Right hindlimb (tissue), 1 donor: ENCODE measurements around the gene SH3PXD2A.
"Not testable (repeated sequence)": the region's sequence is repeated elsewhere in the genome, so short reads cannot be mapped to it uniquely, and the experiment has no call there.

Source experiments
- DNase-seq: peaks from one replicate; pipeline ENCODE4 v3.0.0-alpha.2; 2018

The SH3PXD2A gene

DNA sequence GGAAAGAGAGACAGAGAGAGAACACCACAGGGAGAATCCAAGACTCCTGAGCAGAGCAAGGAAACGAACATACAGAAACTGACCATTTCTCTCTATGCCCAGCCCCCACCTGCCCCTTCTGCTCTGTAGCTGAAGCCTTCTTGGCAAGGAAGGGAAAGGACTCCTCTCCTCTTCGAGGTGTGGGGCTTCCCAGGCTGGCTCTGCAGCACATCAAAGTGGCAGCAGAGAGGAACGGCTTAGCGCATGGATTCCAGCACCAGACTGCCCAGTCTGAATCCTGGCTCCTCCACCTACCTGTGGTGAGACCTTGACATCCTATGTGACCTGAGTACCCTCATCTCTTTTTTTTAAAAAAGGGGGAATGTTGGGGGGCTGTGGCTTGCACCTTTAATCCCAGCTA is 69.4 kb downstream of the SH3PXD2A start:
- DNase-seq: no peak

DNA sequence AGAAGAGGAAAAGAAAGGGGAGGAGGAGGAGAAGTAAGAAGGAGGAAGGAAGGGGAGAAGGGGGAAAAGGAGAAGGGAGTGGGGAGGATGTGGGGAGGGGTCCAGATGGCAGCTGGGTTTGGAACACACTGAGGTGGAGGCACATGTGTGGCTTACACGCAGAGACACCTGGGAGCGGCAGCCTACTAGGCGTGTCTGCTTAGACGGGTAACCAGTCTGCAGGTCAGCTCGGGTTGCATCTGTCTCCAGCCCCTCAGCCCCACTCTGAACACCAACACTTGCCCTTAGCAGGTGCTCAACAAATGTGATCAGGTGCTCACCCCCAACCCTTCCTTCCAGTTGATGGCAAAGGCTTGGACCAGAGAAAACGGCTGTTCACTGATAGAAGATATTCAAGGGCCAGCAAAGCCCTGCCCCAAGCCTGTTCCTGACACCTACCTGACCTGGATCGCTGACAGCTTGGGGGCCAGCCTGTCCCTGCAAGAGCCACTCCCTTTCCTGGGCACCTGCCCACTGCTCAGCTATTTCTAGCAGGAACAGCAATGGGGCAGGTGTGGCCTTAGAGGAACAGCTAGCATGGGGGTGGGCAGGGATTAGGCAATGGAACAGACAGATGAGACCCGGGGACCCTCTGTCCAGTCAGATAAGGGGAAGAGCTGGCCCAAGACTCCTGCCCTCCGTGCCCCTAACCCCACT is 70.5 kb downstream of the SH3PXD2A start:
- no peak for DNase-seq

DNA sequence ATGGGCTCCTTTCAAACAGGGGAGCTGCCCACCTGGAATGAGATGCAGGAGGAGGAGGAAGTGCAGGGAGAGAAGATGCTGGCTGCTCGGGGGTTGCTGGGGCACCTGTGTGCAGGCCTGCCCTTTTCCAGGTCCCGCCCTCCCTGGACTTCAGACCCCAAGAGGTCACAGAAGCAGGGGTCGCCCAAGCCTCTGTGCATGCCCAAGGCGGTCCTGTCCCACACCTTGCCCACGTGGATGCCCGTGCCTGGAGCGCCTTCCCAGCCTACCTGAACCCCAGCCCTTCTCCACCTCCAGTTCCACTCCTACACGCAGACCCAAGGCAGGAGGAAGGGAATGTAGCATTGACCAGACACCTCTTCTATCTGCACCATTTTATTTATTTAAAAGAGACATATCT is 71.3 kb downstream of the SH3PXD2A start:
- DNase-seq: no peak

- DNase-seq: peak; percentile 51
Observed at GRCh38 chr10:103783681-103784080, 71.7 kb downstream of the SH3PXD2A start.

DNA sequence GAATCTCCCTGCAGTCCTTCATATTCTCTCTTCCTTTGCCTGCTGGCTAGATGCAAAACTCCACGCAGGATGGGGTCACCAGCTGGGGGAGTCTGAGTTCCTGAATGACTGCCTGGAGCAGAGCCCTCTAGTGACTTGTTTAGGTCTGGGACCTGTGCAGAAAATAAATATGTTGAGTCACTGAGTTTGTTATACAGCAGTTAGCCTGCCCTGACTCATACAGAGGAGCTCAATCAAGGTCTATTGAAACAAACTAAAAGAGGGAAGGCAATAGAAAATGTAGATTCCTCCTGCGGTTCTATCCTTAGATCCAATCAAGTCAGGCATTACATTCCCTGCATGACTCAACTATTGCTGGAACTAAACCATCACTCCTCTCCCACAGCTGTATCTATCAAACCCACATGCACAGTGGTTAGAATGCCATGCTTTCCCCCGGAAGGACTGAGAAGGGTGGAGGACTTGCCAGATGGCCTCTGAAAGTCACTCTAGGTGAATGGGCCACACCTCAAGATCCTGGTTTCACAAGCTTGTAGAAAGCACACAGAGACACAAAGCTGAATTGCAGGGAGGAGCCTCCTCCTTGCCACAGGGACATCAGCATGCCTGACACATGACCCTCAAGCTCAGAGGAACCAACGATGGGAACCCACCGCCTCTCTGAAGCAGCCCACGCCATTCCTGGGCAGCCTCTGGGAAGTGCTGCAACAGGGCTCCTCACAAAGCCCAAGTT is 73.9 kb downstream of the SH3PXD2A start:
- DNase-seq: no peak

DNA sequence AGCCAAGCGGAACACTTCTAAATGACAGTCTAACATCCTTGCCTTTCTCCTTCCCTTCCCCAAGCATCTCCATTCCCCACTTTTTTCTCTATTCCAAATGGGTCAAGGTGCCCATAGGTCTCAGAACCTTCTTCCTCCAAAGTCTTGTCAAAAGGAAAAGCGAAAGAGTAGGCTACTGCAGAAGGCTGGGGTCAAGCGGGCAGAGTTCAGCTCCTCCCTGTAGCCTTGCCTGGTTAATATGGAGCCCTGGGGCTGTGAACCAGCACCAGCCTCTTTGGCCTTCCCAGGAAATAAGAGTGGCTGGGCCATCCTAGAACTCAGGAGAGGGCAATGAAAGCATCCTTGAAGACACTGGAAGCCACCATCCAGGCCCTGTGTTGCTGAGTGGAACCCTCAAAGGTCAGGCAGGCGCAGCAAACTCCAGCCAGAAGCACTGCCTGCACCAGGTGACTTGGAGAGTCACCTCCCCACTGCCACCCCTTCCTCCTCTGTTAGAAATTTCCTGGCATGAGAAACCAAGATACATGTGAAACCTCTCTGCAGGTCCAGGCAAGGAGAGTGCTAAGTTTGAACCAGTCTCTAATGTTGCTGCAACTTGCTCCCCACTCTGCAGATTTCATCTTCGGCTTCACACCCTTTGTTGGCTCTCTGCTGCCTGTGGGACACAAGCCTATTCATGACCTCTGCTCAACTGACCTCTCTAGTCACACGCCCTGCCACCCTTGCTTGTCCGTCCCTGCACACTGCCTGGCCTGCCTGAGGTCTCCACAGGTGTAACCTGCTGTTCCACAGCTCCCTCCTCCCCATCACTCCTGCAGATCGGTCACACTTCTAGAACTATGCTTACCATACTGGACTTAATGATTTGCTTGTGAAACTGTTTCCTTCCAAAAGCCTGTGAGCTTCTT is 74.9 kb downstream of the SH3PXD2A start:
- no peak for DNase-seq

DNA sequence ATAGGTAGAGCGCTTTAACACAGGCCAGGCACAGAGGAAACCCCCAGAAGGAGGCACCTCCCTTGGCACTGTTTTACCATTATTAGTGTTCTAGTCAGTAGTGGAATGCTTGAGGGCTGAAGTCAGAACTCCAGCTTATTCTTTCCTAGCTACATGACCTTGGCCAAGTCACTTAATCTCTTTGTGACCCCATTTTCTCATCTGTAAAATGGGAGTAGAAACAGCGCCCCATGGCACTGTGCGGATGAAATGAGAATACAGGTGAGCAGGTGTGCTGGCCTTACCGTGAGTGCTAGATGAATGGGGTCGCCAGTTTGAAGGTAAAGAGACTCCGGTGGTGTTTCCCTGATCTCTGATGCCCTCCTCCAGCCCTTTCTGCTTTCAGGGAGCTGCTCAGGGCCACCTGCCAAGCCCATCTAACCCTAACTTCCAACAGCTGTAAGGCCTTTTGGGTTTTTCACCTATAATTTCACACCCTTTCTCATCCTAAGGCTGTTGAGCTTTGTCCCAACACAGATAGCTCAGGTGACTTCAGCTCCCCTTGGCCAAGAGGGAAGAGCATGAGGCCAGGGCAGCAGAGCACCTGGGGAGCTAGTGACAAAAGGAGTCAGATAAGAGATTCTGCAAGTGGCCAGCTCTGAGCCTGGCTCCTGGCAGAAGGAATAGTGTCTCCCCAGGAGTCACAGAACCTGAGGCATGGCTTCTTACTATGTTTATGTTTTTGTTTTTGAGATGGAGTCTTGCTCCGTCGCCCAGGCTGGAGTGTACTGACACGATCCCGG is 76.8 kb downstream of the SH3PXD2A start:
- DNase-seq: no peak

GRCh38 chr10:103776878-103777591 is 78.3 kb downstream of the SH3PXD2A start:
- DNase-seq: peak; percentile 48

DNA sequence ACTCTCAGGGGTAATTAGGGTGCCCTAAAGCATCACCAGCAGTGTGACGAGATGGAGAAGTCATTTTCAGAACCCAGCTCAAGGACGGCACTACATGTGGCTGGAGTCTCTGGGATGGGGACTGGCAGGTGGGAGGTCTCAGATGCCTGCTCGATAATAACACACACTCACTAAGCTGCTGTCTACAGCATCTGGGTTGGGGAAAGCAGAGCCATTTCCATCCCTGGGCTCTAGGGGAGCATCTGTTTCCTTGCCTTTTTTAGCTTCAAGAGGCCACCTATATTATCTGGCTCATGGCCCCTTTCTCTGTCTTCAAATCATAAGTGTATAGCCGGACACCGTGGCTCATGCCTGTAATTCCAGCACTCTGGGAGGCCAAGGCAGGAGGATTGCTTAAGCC is 79.6 kb downstream of the SH3PXD2A start:
- no peak for DNase-seq

DNA sequence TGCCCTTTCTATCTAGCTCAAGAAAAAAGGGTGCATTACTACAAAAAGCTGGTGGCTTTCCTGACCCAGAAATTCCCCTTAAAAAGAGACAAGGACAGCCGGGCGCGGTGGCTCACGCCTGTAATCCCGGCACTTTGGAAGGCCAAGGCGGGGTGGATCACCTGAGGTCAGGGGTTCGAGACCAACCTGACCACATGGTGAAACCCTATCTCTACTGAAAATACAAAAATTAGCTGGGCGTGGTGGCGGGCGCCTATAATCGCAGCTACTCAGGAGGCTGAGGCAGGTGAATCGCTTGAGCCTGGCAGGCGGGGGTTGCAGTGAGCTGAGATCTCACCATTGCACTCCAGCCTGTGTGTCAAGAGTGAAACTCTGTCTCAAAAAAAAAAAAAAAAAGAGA is 82.5 kb downstream of the SH3PXD2A start:
- not testable (repeated sequence) for DNase-seq

- DNase-seq: peak; percentile 90
Observed at GRCh38 chr10:103772096-103772845, 83.1 kb downstream of the SH3PXD2A start.

DNA sequence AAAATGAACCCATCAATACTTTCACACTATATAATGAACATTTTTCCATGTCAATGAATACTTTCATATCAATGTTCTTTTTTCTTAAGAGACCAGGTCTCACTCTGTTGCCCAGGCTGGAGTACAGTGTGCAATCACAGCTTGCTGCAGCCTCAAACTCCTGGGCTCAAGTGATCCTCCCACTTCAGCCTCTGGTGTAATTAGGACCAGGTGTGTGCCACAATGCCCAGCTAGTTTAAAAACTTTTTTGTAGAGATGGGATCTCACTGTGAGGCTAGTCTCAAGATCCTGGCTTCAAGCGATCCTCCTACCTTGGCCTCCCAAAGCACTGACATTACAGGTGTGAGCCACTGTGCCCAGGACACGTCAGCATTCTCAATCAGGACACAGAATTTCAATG is 85.2 kb downstream of the SH3PXD2A start:
- DNase-seq: no peak

DNA sequence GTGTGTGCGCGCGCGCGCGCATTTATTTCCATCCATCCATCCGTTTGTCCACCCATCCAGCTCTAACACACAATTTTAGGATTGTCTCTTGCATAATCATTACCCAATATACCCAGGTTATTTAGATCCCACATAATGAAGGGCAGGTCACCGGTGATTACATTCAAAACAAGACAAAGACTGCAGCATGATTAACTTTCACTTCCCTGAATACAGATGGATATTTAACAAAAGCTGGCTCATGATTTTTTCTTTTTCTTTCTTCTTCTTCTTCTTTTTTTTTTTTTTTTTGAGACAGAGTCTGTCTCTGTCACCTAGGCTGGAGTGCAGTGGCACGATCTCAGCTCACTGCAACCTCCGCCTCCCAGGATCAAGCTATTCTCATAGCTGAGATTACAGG is 86.2 kb downstream of the SH3PXD2A start:
- no peak for DNase-seq

DNA sequence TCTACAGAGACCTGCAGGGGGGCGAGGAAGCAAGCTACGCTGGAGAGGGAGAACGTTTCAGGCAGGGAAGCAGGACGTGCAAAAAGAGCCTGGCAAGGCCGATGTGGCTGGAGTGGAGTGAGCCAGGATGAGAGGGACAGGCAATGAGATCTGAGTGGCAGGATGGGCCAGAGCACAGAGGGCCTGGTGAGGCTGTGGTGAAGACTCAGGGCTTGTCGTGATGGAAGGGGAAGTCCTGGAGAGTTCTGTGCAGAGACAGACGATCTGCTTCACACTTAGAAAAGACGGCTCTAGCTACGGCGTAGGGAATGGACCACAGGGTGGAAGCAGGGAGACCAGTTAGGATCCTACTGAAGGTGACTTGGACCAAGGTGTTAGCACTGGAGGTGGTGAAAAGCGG is 87.0 kb downstream of the SH3PXD2A start:
- no peak for DNase-seq

- no peak for DNase-seq
Observed at GRCh38 chr10:103767756-103768155, 87.6 kb downstream of the SH3PXD2A start.

DNA sequence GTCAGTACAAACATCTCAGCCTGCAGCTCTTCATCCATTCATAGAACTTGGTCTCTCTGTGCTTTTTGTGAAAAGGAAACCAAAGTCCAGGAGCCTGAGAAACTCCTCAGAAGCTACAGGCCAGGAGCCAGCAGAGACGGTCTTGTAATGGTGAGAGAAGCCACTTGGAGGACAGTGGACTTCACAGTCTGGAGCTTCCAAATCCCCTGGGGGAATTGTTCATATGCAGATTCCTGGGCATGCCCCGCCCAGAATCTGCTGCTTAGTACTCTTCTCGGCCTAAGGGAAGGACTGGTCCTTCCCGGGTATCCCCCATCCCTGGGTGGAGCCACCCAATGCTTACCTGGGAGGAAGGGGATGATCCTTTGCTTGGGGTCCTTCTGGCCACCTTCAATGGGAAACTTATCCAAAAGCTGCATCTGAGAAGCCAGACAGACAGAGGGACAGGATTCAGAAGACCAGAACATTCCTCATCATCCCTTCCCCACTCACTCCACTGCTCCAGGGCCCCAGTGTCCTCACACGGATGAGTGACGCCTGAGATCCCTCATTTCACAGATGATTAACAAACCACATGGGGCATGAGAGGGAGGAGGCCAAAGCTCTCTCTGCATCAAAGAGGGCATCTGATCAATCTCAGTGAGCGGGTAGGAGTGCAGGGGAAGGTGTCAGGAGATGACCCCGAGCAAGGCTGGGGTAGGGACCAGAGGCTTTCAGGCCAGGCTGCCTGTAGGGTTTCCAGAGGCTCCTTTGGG is 88.4 kb downstream of the SH3PXD2A start:
- DNase-seq: no peak

- DNase-seq: no peak
Observed at GRCh38 chr10:103765981-103766380, 89.4 kb downstream of the SH3PXD2A start.

DNA sequence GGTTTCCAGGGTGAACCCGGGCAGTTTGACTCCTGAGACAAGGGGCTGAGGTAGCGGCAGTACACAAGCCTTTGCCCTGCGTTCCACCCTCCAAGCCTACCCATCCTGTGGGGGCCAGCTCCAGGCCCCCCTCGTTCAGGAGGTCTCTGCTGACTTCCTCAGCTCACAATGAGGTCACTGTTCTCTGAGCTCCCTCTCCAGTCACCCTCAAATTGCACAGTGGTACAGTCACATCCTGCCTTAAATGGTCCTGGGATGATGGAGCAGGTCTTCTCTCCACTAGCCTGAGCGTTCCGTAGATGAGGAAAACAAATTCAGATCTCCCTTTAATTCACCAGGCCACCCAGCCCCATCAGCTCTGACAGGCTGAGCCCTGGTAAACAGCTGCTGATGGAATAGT is 90.2 kb downstream of the SH3PXD2A start:
- no peak for DNase-seq

DNA sequence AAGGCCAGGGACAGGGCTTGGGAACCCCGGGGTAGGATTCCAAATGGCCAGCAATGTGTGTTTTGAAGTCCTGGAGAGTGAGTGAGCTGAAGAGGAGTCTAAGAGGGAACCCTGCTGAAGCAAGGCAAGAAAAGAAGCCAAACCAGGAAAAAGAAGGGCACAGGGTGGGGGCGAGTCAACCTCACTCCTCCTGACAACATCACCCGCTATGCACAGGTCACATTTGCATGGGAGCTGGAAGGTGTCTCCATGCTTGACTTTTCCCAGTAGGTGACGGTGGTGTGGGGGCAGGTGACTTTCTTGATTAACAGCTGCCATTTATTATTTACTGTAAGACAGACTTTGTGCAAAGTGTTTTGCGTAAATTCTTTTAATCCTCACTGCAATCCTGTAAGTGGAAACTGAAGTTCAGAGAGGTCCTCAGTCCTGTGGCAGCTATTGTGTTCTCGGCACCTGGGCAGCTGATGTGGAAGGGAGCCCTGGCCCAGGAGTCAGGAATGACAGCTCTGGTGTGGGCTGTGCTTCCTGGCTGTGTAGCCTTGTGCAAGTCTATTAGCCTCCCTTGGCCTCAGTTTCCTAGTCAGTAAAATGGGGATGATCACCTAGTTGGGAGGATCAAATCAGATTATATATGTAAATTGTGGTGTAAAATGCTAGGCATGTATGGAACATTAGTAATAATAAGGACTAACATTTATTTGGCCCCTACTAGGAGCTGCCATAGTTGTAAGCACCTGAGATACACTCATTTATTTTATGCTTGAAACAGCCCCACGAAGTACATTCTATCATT is 90.9 kb downstream of the SH3PXD2A start:
- no peak for DNase-seq
